Heart left ventricle (tissue), 16 donors: ENCODE results near the gene RFNG. TPM values are rescaled to one million over a fixed set of nuclear protein-coding genes. Genes with fewer than 3 reads are reported as not detected.
A peak's percentile ranks its signal among the peaks of the same experiment; 100 is the strongest.

ENCODE experiments used
- ATAC-seq, 4 donors: fragments of 200-7000 bp; cut with Tn5 transposase; one replicate each; pipeline ENCODE4 v1.9.1; 2020 to 2022; ENCODE audit warnings: moderate library complexity in 4 of 4, mild to moderate bottlenecking in 3 of 4, moderate number of reproducible peaks in 1 of 4
- DNase-seq, 5 donors: peaks; one replicate each; pipeline ENCODE4 v3.0.0-alpha.2; 2020
- H3K27ac ChIP-seq, 12 donors: fragments of 200-600 bp; sonication (generic) in 4 of 12; one replicate each; pipeline versions ENCODE4 v1.5.0 to v1.8.0; 2016 to 2022; ENCODE audit warnings: mild to moderate bottlenecking in 2 of 12
- H3K27me3 ChIP-seq, 9 donors: fragments of 200-600 bp; sonication (generic) in 2 of 9; one replicate each; pipeline versions ENCODE4 v1.5.1 to v1.8.0; 2016 to 2022; ENCODE audit warnings: mild to moderate bottlenecking in 3 of 9
- H3K36me3 ChIP-seq, 9 donors: fragments of 200-600 bp; sonication (generic) in 2 of 9; one replicate each; pipeline versions ENCODE4 v1.5.0 to v1.8.0; 2018 to 2022; ENCODE audit warnings: mild to moderate bottlenecking in 2 of 9
- H3K4me1 ChIP-seq, 12 donors: fragments of 200-600 bp; sonication (generic) in 4 of 12; one replicate each; pipeline versions ENCODE4 v1.5.0 to v1.8.0; 2016 to 2022; ENCODE audit warnings: mild to moderate bottlenecking in 3 of 12
- H3K4me3 ChIP-seq, 12 donors: fragments of 200-600 bp; sonication (generic) in 4 of 12; one replicate each; pipeline versions ENCODE4 v1.5.0 to v1.8.0; 2017 to 2022; ENCODE audit warnings: mild to moderate bottlenecking in 9 of 12, moderate library complexity in 4 of 12
- H3K9me3 ChIP-seq, 12 donors: fragments of 200-600 bp; sonication (generic) in 4 of 12; one replicate each; pipeline versions ENCODE4 v1.5.0 to v1.8.0; 2016 to 2022; ENCODE audit warnings: mild to moderate bottlenecking in 1 of 12
- CTCF ChIP-seq, 12 donors: fragments of 200-600 bp; sonication (generic) in 4 of 12; IDR thresholded peaks; one replicate each; pipeline versions ENCODE4 v1.5.0 to v1.8.0; 2018 to 2022; ENCODE audit warnings: antibody characterized with exemption in 12 of 12, mild to moderate bottlenecking in 5 of 12
- POLR2A ChIP-seq, 2 donors: fragments of 450-650 bp; IDR thresholded peaks; one replicate each; pipeline ENCODE4 v1.6.1; 2017; ENCODE audit warnings: antibody characterized with exemption in 2 of 2, mild to moderate bottlenecking in 2 of 2, moderate library complexity in 2 of 2
- WGBS, 4 donors: extraction: QIAGEN DNeasy Blood & Tissue Kit in 2 of 4; methylation state at CpG; one replicate each; pipeline versions ENCODE4 v1.1.5 to v1.1.7; 2013 to 2018; 5-methylcytosine and 5-hydroxymethylcytosine counted together
- intact Hi-C, 10 donors: fragments of 100-400 bp; cut with DNase I; formaldehyde crosslinking; loops; one replicate each; pipeline versions ENCODE4 v1.11.1 to v1.14.2; 2022
- polyA plus RNA-seq, 2 donors: library from polyadenylated mRNA; stranded (reverse); fragments of 200-250 nt; gene quantifications; one replicate each; pipeline ENCODE4 v1.2.3, GENCODE V29; 2013
- total RNA-seq, 9 donors: library from RNA; depleted of rRNA in 2 of 9; stranded (reverse); fragments of >200 nt in 2 of 9; fragmentation: NEBNext Ultra II Directional in 3 of 9; extraction: Animal tissue kit (Norgen Biotek cat#: 25700) in 3 of 9; gene quantifications; one replicate each; pipeline versions ENCODE4 v1.1.0 to v1.2.4, GENCODE V29; 2016 to 2023
- donor health status: ischemic (EF 13 %, LVEDD 7.1; RV severe dilation, severe dysfunction).
- donor health status: healthy with polysubstance abuse.
- donor health status: DM: no; HTN: yes; CAD: no.
- donor health status: DM: no; HTN: no; CAD: no.
- donor health status: ischemic (EF 25% LVEDD 6.9; RV normal size, moderate dysfunction).
- donor health status: ischemic (EF 25% LVEDD 5.7; RV mildly dilated, moderate dysfunction).
- donor health status: healthy.
- donor health status: DM: yes; HTN: yes; CAD: no.
- donor health status: ischemic (EF 35%, LVEDD 5.7; RV mildly dilated, moderate dysfunction).
- donor health status: nonischemic (EF 11% LVEDD 7.7; RV severe dilation, severe dysfunction).
- donor health status: DM: yes; HTN: yes; CAD: no.
- donor health status: PGD.
- donor health status: ischemic (EF 29% LVEDD 5.4; RV normal size, mild dysfunction).
- donor health status: nonischemic (EF 23%, LVEDD 6.1; RV moderate dilation, normal function).

Gene RFNG
- total and polyA plus RNA-seq, 11 donors = 16.4 to 30.6 (median 21.2) TPM

GRCh38 chr17:82085931-82086764 is 34.5 kb upstream of the RFNG start:
- Histone ChIP-seq H3K27me3 (no peaks in the 10 kb centered on the region), H3K4me3 (no peak overlapping the region), H3K4me1 (no peaks in the 10 kb centered on the region), H3K27ac (no peak overlapping the region), H3K36me3 (peaks cover 0 to 100% (median 89%) of the 10 kb centered on the region in 9 donors), H3K9me3 (no peaks in the 10 kb centered on the region)
- no peak for ATAC-seq
- 87 to 96% (median 92%) methylated on average over 14 to 25 of the region's 25 CpGs for WGBS, 4 donors
- TF ChIP-seq CTCF (IDR thresholded peaks at IDR 0.05) (no peak), POLR2A (IDR thresholded peaks at IDR 0.05) (no peak)
- intact Hi-C loops = no loop called here
- peak in 2 of 5 donors; percentile 17 to 50 for DNase-seq

- 88 to 95% (median 90%) methylated on average over 34 to 49 of the region's 49 CpGs for WGBS, 4 donors
- ATAC-seq (no peak), DNase-seq (peak in 2 of 5 donors; percentile 18)
- intact Hi-C loops = no loop called here
- H3K36me3 ChIP-seq = peaks cover 0 to 100% (median 88%) of the 10 kb centered on the region in 9 donors
- no peak for TF ChIP-seq POLR2A (IDR thresholded peaks at IDR 0.05)
- no peaks in the 10 kb centered on the region for H3K4me1 ChIP-seq
- no peaks in the 10 kb centered on the region for H3K9me3 ChIP-seq
- H3K27me3 ChIP-seq = no peaks in the 10 kb centered on the region
- no peak overlapping the region for H3K4me3 ChIP-seq
- H3K27ac ChIP-seq = no peak overlapping the region
Observed at GRCh38 chr17:82085031-82085861, 33.6 kb upstream of the RFNG start.

GRCh38 chr17:82084373-82085030 is 32.9 kb upstream of the RFNG start:
- Histone ChIP-seq H3K9me3 (no peaks in the 10 kb centered on the region), H3K27me3 (no peaks in the 10 kb centered on the region), H3K4me3 (no peak overlapping the region), H3K4me1 (no peaks in the 10 kb centered on the region), H3K36me3 (peaks cover 0 to 99% (median 86%) of the 10 kb centered on the region in 9 donors), H3K27ac (no peak overlapping the region)
- no peak for ATAC-seq
- 92 to 96% (median 95%) methylated on average over 7 to 31 of the region's 31 CpGs for WGBS, 4 donors
- DNase-seq = peak in 1 of 5 donors; percentile 22
- intact Hi-C loops = no loop called here
- no peak for TF ChIP-seq CTCF (IDR thresholded peaks at IDR 0.05)
- TF ChIP-seq POLR2A (IDR thresholded peaks at IDR 0.05) = no peak

- WGBS, 4 donors = 93 to 94% (median 94%) methylated on average over 51 to 55 of the region's 55 CpGs
- ATAC-seq = no peak
- Histone ChIP-seq H3K4me3 (no peak overlapping the region), H3K27me3 (no peaks in the 10 kb centered on the region), H3K9me3 (no peaks in the 10 kb centered on the region), H3K36me3 (peaks cover 0 to 99% (median 82%) of the 10 kb centered on the region in 9 donors), H3K27ac (no peak overlapping the region), H3K4me1 (no peaks in the 10 kb centered on the region)
- intact Hi-C loops = no loop called here
- no peak for DNase-seq
- no peak for TF ChIP-seq CTCF (IDR thresholded peaks at IDR 0.05)
- TF ChIP-seq POLR2A (IDR thresholded peaks at IDR 0.05) = no peak
Observed at GRCh38 chr17:82083533-82084359, 32.1 kb upstream of the RFNG start.
